Measurements from ENCODE around the gene TAF6L. TPM values are rescaled to one million over a fixed set of nuclear protein-coding genes. Genes with fewer than 3 reads are reported as not detected.

TAF6L gene
- total RNA-seq: 51.7 TPM

- no peak for TF ChIP-seq CTCF (IDR thresholded peaks at IDR 0.05)
- intact Hi-C loops (cut with DNase I): loop anchor here (1.0 to 5.0 kb wide), 6 partner anchors 10 to 179 kb away; partner anchors contain the start of genes POLR2G, TTC9C and TUT1
- H3K4me3 ChIP-seq: peak within 1 kb of the TSS; percentile 73 to 84
- peak; percentile 94 to 99 for DNase-seq (ENCODE audit: low spot score in 2 of 2)
- H3K27ac ChIP-seq: peak within 1 kb of the TSS; percentile 93 to 97
- peaks cover 12 to 29% of the 10 kb centered on the region in 2 donors for H3K36me3 ChIP-seq
- no peaks in the 10 kb centered on the region for H3K9me3 ChIP-seq
- H3K27me3 ChIP-seq: no peaks in the 10 kb centered on the region
- H3K4me1 ChIP-seq: peaks cover 3 to 17% of the 10 kb centered on the region in 2 donors
These were observed at the start of gene TAF6L for GRCh38 chr11:62771144-62772021. Gene TAF6L, plus strand, starts transcription at chr11:62771396. Its CDS starts 4,388 bp downstream, at chr11:62775784.

GRCh38 chr11:62721994-62722393 is 49.2 kb upstream of the TAF6L start:
- intact Hi-C loops (cut with DNase I): no loop called here
- TF ChIP-seq CTCF (IDR thresholded peaks at IDR 0.05): no peak
- Histone ChIP-seq H3K27me3 (no peaks in the 10 kb centered on the region), H3K27ac (no peak overlapping the region), H3K9me3 (no peaks in the 10 kb centered on the region), H3K36me3 (peaks cover 65 to 78% of the 10 kb centered on the region in 2 donors), H3K4me1 (peaks cover 0 to 19% of the 10 kb centered on the region in 2 donors), H3K4me3 (no peak overlapping the region)
- DNase-seq (ENCODE audit: low spot score in 2 of 2): no peak

GRCh38 chr11:62724171-62724570 is 47.0 kb upstream of the TAF6L start:
- no peak for TF ChIP-seq CTCF (IDR thresholded peaks at IDR 0.05)
- intact Hi-C loops (cut with DNase I): no loop called here
- no peak for DNase-seq (ENCODE audit: low spot score in 2 of 2)
- Histone ChIP-seq H3K36me3 (peaks cover 45 to 56% of the 10 kb centered on the region in 2 donors), H3K4me1 (peaks cover 0 to 20% of the 10 kb centered on the region in 2 donors), H3K27ac (no peak overlapping the region), H3K27me3 (no peaks in the 10 kb centered on the region), H3K9me3 (no peaks in the 10 kb centered on the region), H3K4me3 (peak overlapping the region; percentile 98 to 99)

GRCh38 chr11:62725646-62726045 is 45.5 kb upstream of the TAF6L start:
- Histone ChIP-seq H3K27me3 (no peaks in the 10 kb centered on the region), H3K4me3 (peak overlapping the region; percentile 98 to 99), H3K36me3 (peaks cover 31 to 41% of the 10 kb centered on the region in 2 donors), H3K27ac (peak overlapping the region; percentile 92 to 95), H3K9me3 (no peaks in the 10 kb centered on the region), H3K4me1 (peaks cover 1 to 34% of the 10 kb centered on the region in 2 donors)
- intact Hi-C loops (cut with DNase I): loop anchor here (2.0 to 5.0 kb wide), 3 partner anchors 105 to 132 kb away; partner anchors contain the start of gene B3GAT3
- DNase-seq (ENCODE audit: low spot score in 2 of 2): no peak
- TF ChIP-seq CTCF (IDR thresholded peaks at IDR 0.05): no peak

- Histone ChIP-seq H3K27ac (peak overlapping the region; percentile 92 to 95), H3K9me3 (no peaks in the 10 kb centered on the region), H3K4me3 (peak overlapping the region; percentile 98 to 99), H3K36me3 (peaks cover 25 to 34% of the 10 kb centered on the region in 2 donors), H3K4me1 (peaks cover 5 to 41% of the 10 kb centered on the region in 2 donors), H3K27me3 (no peaks in the 10 kb centered on the region)
- intact Hi-C loops (cut with DNase I): loop anchor here (2.0 to 5.0 kb wide), 3 partner anchors 104 to 131 kb away; partner anchors contain the start of gene B3GAT3
- no peak for DNase-seq (ENCODE audit: low spot score in 2 of 2)
- TF ChIP-seq CTCF (IDR thresholded peaks at IDR 0.05): no peak
These were observed 44.9 kb upstream of the TAF6L start for GRCh38 chr11:62726156-62726914.

Data from ascending aorta (tissue), 2 donors.